ENCODE measurements around the gene LRRC36.
A peak's percentile ranks its signal among the peaks of the same experiment; 100 is the strongest.

Gene LRRC36

GRCh38 chr16:67392301-67393059, 65.9 kb downstream of the LRRC36 start:
- FAIRE-seq, result no peak

GRCh38 chr16:67393111-67393787, 66.6 kb downstream of the LRRC36 start, which contains the start of gene TPPP3:
Gene TPPP3, minus strand, starts transcription at chr16:67393498. Its CDS starts 2,387 bp downstream, at chr16:67391111.
- no peak for FAIRE-seq

- no peak for FAIRE-seq
Measured at GRCh38 chr16:67393788-67394154, 67.2 kb downstream of the LRRC36 start.

- no peak for FAIRE-seq
Measured at GRCh38 chr16:67394155-67395104, 67.8 kb downstream of the LRRC36 start.

GRCh38 chr16:67395105-67395457, 68.5 kb downstream of the LRRC36 start:
- FAIRE-seq, result no peak

- no peak for FAIRE-seq
Measured at GRCh38 chr16:67395458-67396158, 69.0 kb downstream of the LRRC36 start.

GRCh38 chr16:67396159-67397035, 69.8 kb downstream of the LRRC36 start:
- peak; percentile 27 for FAIRE-seq

- FAIRE-seq, result no peak
Measured at GRCh38 chr16:67397036-67397801, 70.6 kb downstream of the LRRC36 start.

GRCh38 chr16:67397812-67398545, 71.4 kb downstream of the LRRC36 start:
- no peak for FAIRE-seq

GRCh38 chr16:67398546-67399217, 72.1 kb downstream of the LRRC36 start:
- FAIRE-seq, result no peak

- no peak for FAIRE-seq
Measured at GRCh38 chr16:67399218-67399733, 72.7 kb downstream of the LRRC36 start.

GRCh38 chr16:67399749-67400704, 73.4 kb downstream of the LRRC36 start:
- no peak for FAIRE-seq

GRCh38 chr16:67400901-67401300, 74.3 kb downstream of the LRRC36 start:
- FAIRE-seq, result no peak

GRCh38 chr16:67403976-67404555, 77.5 kb downstream of the LRRC36 start:
- no peak for FAIRE-seq

GRCh38 chr16:67404740-67405226, 78.2 kb downstream of the LRRC36 start:
- no peak for FAIRE-seq

- FAIRE-seq, result no peak
Measured at GRCh38 chr16:67405336-67405735, 78.7 kb downstream of the LRRC36 start.
